ENCODE data around the gene GNA14.

The GNA14 gene

DNA sequence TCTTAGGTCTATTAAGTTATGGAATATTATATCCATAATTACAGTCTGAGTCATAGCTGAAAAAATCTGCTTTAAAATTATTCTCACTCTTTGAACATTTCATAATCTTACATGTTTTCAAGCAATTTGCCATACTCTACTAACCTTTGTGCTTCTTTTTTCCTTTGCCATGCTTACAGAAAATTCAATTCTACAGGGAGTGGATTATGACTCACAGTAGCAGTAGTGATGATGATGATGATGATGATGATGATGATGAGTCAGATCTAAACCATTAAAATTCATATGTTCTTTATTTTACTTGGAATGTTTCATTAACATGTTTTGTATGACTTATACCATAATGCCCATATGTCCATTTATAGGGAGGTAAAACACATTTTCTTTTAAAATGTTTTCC lies 263.7 kb downstream of the GNA14 start:
- no peak for DNase-seq

DNA sequence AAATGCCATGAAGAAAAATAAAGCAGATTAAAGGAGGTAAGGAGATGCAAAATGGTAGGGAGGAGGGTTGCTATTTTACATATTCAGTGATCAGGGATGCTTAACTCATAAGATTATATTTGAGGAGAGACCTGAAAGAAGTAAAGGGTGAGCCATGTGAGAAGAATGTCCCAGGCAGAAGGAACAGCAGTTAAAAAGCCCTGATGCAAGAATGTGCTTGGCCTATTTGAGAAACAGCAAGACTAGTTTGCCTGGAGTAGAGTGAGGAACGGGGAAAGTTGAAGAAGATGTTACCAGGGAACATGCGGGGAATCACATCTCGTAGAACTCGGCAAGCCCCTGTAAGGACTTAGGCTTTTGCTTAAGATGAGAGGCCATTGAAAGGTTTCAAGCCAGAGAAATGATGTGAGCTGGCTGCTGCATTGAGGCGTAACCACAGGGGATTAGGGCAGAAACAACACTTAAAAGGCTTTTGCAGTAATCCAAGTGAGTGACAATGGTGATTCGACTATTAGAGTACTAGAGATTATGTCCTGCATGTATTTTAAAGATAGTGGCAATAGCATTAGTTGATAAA lies 272.1 kb downstream of the GNA14 start:
- no peak for DNase-seq

DNA sequence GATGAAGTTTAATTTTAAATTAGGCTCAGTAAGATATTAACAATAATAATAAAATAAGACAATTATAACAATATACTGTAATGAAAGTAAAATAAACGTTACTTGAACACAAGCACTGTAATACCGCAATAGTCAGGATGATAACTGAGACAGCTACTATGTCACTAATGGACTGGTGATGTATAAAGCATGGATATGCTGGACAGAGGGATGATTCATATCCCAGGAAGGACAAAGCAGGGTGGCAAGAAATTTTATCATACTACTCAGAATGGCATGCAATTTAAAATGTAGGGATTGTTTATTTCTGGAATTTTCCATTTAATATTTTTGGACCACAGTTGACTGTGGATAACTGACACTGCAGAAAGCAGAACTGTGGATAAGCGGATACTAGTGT lies 273.9 kb downstream of the GNA14 start:
- DNase-seq = no peak
